HepG2 (cell line): ENCODE results near the gene CD300C. TPM values are rescaled to one million over a fixed set of nuclear protein-coding genes. Genes with fewer than 3 reads are reported as not detected.

ENCODE experiments used
- ATAC-seq: fragments of 200-7000 bp; cut with Tn5 transposase; 3 replicates; pipeline ENCODE4 v1.9.1; 2020; ENCODE audit warnings: mild to moderate bottlenecking, moderate library complexity
- BruUV-seq: library from RNA; stranded (reverse); fragments of 400-500 nt; replicated peaks from 2 replicates; lab custom pipeline; 2021; lab: Mats Ljungman, UMichigan
- CTCF ChIA-PET: fragments of 300-600 bp; formaldehyde crosslinking; extraction: SDS; loops from one replicate; lab custom pipeline; 2021; ENCODE audit warnings: low total read pairs, inconsistent platforms, low intra/inter-chr PET ratio; lab: Yijun Ruan, JAX
- POLR2A ChIA-PET: fragments of 350-600 bp; sonication (Branson Sonifier 250); formaldehyde crosslinking; loops from one replicate; lab custom pipeline; 2020; ENCODE audit warnings: antibody characterized with exemption, inconsistent platforms; lab: Yijun Ruan, JAX
- DNase-seq: peaks from one replicate; pipeline ENCODE4 v3.0.0-alpha.2; 2015; ENCODE audit warnings: low spot score
- FAIRE-seq: peaks from 3 replicates; lab custom pipeline; 2011; peaks lifted over from hg19 to GRCh38; lab: Jason Lieb, UNC
- H2AFZ ChIP-seq: one replicate; pipeline ENCODE4 v1.6.1; 2011; ENCODE audit warnings: low read length, inconsistent platforms
- H3K27ac ChIP-seq: fragments of 300-600 bp; 3 replicates; pipeline ENCODE4 v1.8.0; 2011; ENCODE audit warnings: mixed run types, mild to moderate bottlenecking, mixed read lengths, low read length, inconsistent platforms; ENCODE audit not compliant: insufficient read depth; ENCODE audit errors: extremely low read length
- H3K27me3 ChIP-seq, 2 experiments: fragments of 200-600 bp in 1 of 2; 2 replicates in 1 of 2; 3 replicates in 1 of 2; pipeline versions ENCODE4 v1.6.0 to v1.8.0; 2011; ENCODE audit warnings: low read length in 2 of 2, mild to moderate bottlenecking in 2 of 2, moderate library complexity in 2 of 2, inconsistent platforms in 1 of 2; ENCODE audit not compliant: insufficient read depth in 2 of 2, control insufficient read depth in 1 of 2
- H3K36me3 ChIP-seq, 2 experiments: fragments of 200-600 bp in 1 of 2; replicated peaks in 1 of 2; 2 replicates in 1 of 2; 3 replicates in 1 of 2; pipeline versions ENCODE4 v1.5.1 to v1.8.0; 2011; ENCODE audit warnings: low read length in 2 of 2, inconsistent platforms in 1 of 2; ENCODE audit not compliant: insufficient read depth in 2 of 2, control insufficient read depth in 1 of 2
- H3K4me1 ChIP-seq: 2 replicates; pipeline ENCODE4 v1.5.1; 2012; ENCODE audit warnings: low read length, inconsistent platforms; ENCODE audit not compliant: insufficient read depth
- H3K4me2 ChIP-seq: 2 replicates; pipeline ENCODE4 v1.6.0; 2011; ENCODE audit warnings: low read depth, low read length, inconsistent platforms
- H3K4me3 ChIP-seq, 3 experiments: fragments of 200-600 bp in 1 of 3; sonication (generic), shearing (Covaris generic) in 1 of 3; replicated peaks in 1 of 3; 2 replicates each; pipeline ENCODE4 v1.5.1; 2011 to 2016; ENCODE audit warnings: low read length in 3 of 3, inconsistent platforms in 2 of 3, low read depth in 2 of 3, mild to moderate bottlenecking in 2 of 3, control low read depth in 1 of 3, mixed read lengths in 1 of 3; ENCODE audit not compliant: insufficient read depth in 1 of 3
- H3K79me2 ChIP-seq: one replicate; pipeline ENCODE4 v1.6.1; 2011; ENCODE audit warnings: low read length, inconsistent platforms; ENCODE audit not compliant: insufficient read depth
- H3K9ac ChIP-seq: 2 replicates; pipeline ENCODE4 v1.6.0; 2011; ENCODE audit warnings: mild to moderate bottlenecking, low read depth, low read length, inconsistent platforms; ENCODE audit not compliant: insufficient read depth
- H3K9me3 ChIP-seq: 2 replicates; pipeline ENCODE4 v1.5.1; 2012; ENCODE audit warnings: mild to moderate bottlenecking, low read length
- H4K20me1 ChIP-seq: 2 replicates; pipeline ENCODE4 v1.6.0; 2011; ENCODE audit warnings: inconsistent platforms, mild to moderate bottlenecking, low read length, moderate library complexity; ENCODE audit not compliant: insufficient read depth
- FOSL2 ChIP-seq: sonication (generic); formaldehyde crosslinking; IDR thresholded peaks from 2 replicates; pipeline ENCODE4 v1.4.0; 2020; ENCODE audit warnings: missing genetic modification reagents
- GATAD1 ChIP-seq: IDR thresholded peaks from 2 replicates; pipeline ENCODE4 v1.6.1; 2016; ENCODE audit warnings: missing genetic modification reagents, missing compliant biosample characterization
- NCOA1 ChIP-seq: sonication (generic); formaldehyde crosslinking; IDR thresholded peaks from 2 replicates; pipeline ENCODE4 v1.9.0; 2021; ENCODE audit warnings: missing genetic modification reagents
- NFRKB ChIP-seq: fragments of 450-650 bp; IDR thresholded peaks from 2 replicates; pipeline ENCODE4 v1.6.1; 2017
- PITX1 ChIP-seq: sonication (generic); formaldehyde crosslinking; IDR thresholded peaks from 2 replicates; pipeline ENCODE4 v1.5.1; 2020; ENCODE audit warnings: mild to moderate bottlenecking, missing genetic modification reagents
- RBAK ChIP-seq: sonication (generic); formaldehyde crosslinking; IDR thresholded peaks from 2 replicates; pipeline ENCODE4 v1.5.1; 2020; ENCODE audit warnings: mild to moderate bottlenecking, missing genetic modification reagents
- REL ChIP-seq: sonication (generic); formaldehyde crosslinking; conservative IDR thresholded peaks from 2 replicates; pipeline ENCODE4 v1.8.0; 2022; ENCODE audit warnings: mild to moderate bottlenecking, missing genetic modification reagents, moderate library complexity
- SMARCC2 ChIP-seq: fragments of 450-650 bp; IDR thresholded peaks from 2 replicates; pipeline ENCODE4 v1.6.1; 2017; ENCODE audit warnings: antibody characterized with exemption, mild to moderate bottlenecking
- TEAD2 ChIP-seq: sonication (generic); formaldehyde crosslinking; IDR thresholded peaks from 2 replicates; pipeline ENCODE4 v1.9.0; 2021; ENCODE audit warnings: missing genetic modification reagents
- TP53 ChIP-seq: sonication (generic); formaldehyde crosslinking; conservative IDR thresholded peaks from 2 replicates; pipeline ENCODE4 v1.4.0; 2020; ENCODE audit warnings: missing genetic modification reagents
- ZBTB38 ChIP-seq: sonication (generic); formaldehyde crosslinking; IDR thresholded peaks from 2 replicates; pipeline ENCODE4 v1.5.1; 2020; ENCODE audit warnings: mild to moderate bottlenecking, missing genetic modification reagents
- ZNF484 ChIP-seq: sonication (generic); formaldehyde crosslinking; IDR thresholded peaks from 2 replicates; pipeline ENCODE4 v1.5.1; 2020; ENCODE audit warnings: mild to moderate bottlenecking, low read depth, missing genetic modification reagents, borderline replicate concordance
- ZNF687 ChIP-seq: sonication (generic); formaldehyde crosslinking; IDR thresholded peaks from 2 replicates; pipeline ENCODE4 v1.5.1; 2020; ENCODE audit warnings: mild to moderate bottlenecking, missing genetic modification reagents, moderate library complexity
- ZZZ3 ChIP-seq: sonication (generic); formaldehyde crosslinking; IDR thresholded peaks from 2 replicates; pipeline ENCODE4 v1.4.0; 2020; ENCODE audit warnings: missing genetic modification reagents, mild to moderate bottlenecking, borderline replicate concordance
- WGBS: methylation state at CpG from one replicate; pipeline ENCODE4 v1.1.6; 2017; ENCODE audit warnings: low lambda C conversion rate; 5-methylcytosine and 5-hydroxymethylcytosine counted together
- in situ Hi-C: cut with HindIII; loops from 2 replicates; pipeline ENCODE4 v1.10.0; 2017; ENCODE audit warnings: low pct_unique_long_range_greater_than_20kb; ENCODE audit not compliant: extremely low pct_ligation_motif_present
- intact Hi-C: fragments of 100-400 bp; cut with micrococcal nuclease; formaldehyde crosslinking; loops from one replicate; pipeline ENCODE4 v1.10.0; 2022; ENCODE audit not compliant: unreplicated experiment
- polyA plus RNA-seq, 8 experiments: library from polyadenylated mRNA; depleted of rRNA in 3 of 8; stranded (reverse) in 7 of 8; unstranded in 1 of 8; fragments of >200 nt; fragmentation: Illumina TruSeq in 4 of 8; extraction: Trizol in 4 of 8; gene quantifications; 2 replicates each; pipeline versions ENCODE4 v1.2.1 to v1.2.3, GENCODE V29; 2011 to 2016; ENCODE audit warnings: low read depth in 4 of 8, missing spikeins in 1 of 8, mixed read lengths in 1 of 8; ENCODE audit not compliant: insufficient read depth in 1 of 8
- total RNA-seq, 5 experiments: library from RNA; depleted of rRNA; stranded (reverse); fragments of >200 nt; fragmentation: Illumina TruSeq; extraction: Trizol; gene quantifications; 2 replicates each; pipeline ENCODE4 v1.2.3, GENCODE V29; 2016; ENCODE audit warnings: low read depth in 1 of 5

Gene CD300C
- total and polyA plus RNA-seq, 2 of the 13 experiments (the other 11 are each of a cell fraction or from before 2014, with no cell fraction given), result not detected

GRCh38 chr17:74528491-74529199, 17.3 kb downstream of the CD300C start:
- intact Hi-C loops, result no loop called here
- Histone ChIP-seq H3K4me1 (no peaks in the 10 kb centered on the region), H4K20me1 (no peaks in the 10 kb centered on the region), H3K4me2 (no peak overlapping the region), H3K4me3 (no peak overlapping the region), H3K36me3 (no peaks in the 10 kb centered on the region), H3K79me2 (no peaks in the 10 kb centered on the region), H2AFZ (no peak overlapping the region), H3K9me3 (no peaks in the 10 kb centered on the region), H3K9ac (no peak overlapping the region), H3K27ac (no peak overlapping the region), H3K27me3 (peaks cover 5 to 85% of the 10 kb centered on the region in 2 experiments; a peak in 4 of 5 replicates)
- TF ChIP-seq PITX1 (CRISPR knock-in tag) (no peak), NCOA1 (CRISPR knock-in tag) (no peak), NFRKB (no peak), ZZZ3 (no peak), SMARCC2 (no peak), TP53 (CRISPR knock-in tag) (no peak), GATAD1 (CRISPR knock-in tag) (no peak), ZBTB38 (CRISPR knock-in tag) (no peak), FOSL2 (CRISPR knock-in tag) (no peak)
- in situ Hi-C loops, result no loop called here
- no peak for DNase-seq
- ChIA-PET POLR2A (no interaction called here), CTCF (no interaction called here)
- WGBS, result under 1% methylated on average over 8 of the region's 8 CpGs
- ATAC-seq, result no peak
- no peak for FAIRE-seq
- no TSS peak for BruUV-seq

GRCh38 chr17:74527756-74528155, 18.2 kb downstream of the CD300C start:
- Histone ChIP-seq H3K9me3 (no peaks in the 10 kb centered on the region), H3K4me2 (no peak overlapping the region), H3K4me1 (no peaks in the 10 kb centered on the region), H3K9ac (no peak overlapping the region), H3K27me3 (peaks cover 5 to 89% of the 10 kb centered on the region in 2 experiments; a peak in 4 of 5 replicates), H3K27ac (no peak overlapping the region), H3K79me2 (no peaks in the 10 kb centered on the region), H2AFZ (no peak overlapping the region), H3K4me3 (no peak overlapping the region), H3K36me3 (no peaks in the 10 kb centered on the region), H4K20me1 (no peaks in the 10 kb centered on the region)
- TF ChIP-seq ZNF484 (no peak), ZNF687 (CRISPR knock-in tag) (no peak), TEAD2 (CRISPR knock-in tag) (no peak), RBAK (CRISPR knock-in tag) (no peak), REL (CRISPR knock-in tag) (no peak)
- intact Hi-C loops (no loop called here), in situ Hi-C loops (no loop called here)
- ChIA-PET CTCF (no interaction called here), POLR2A (no interaction called here)
- ATAC-seq (no peak), FAIRE-seq (no peak), DNase-seq (no peak)
- 7% methylated on average over 8 of the region's 8 CpGs for WGBS
- no TSS peak for BruUV-seq
